CMK (cell line): ENCODE results near the gene C14orf119.

Source experiments
- DNase-seq: peaks from one replicate; pipeline ENCODE4 v3.0.0-alpha.2; 2010; ENCODE audit warnings: low read depth

C14orf119 gene

GRCh38 chr14:23149745-23150144 is 54.4 kb downstream of the C14orf119 start:
- DNase-seq, result no peak
